ENCODE measurements around the gene TMEM235.

GRCh38 chr17:78259192-78259554 is 27.7 kb downstream of the TMEM235 start:
- no peak for TF ChIP-seq POLR2A (IDR thresholded peaks at IDR 0.05)
- TF ChIP-seq, protein P1, sequence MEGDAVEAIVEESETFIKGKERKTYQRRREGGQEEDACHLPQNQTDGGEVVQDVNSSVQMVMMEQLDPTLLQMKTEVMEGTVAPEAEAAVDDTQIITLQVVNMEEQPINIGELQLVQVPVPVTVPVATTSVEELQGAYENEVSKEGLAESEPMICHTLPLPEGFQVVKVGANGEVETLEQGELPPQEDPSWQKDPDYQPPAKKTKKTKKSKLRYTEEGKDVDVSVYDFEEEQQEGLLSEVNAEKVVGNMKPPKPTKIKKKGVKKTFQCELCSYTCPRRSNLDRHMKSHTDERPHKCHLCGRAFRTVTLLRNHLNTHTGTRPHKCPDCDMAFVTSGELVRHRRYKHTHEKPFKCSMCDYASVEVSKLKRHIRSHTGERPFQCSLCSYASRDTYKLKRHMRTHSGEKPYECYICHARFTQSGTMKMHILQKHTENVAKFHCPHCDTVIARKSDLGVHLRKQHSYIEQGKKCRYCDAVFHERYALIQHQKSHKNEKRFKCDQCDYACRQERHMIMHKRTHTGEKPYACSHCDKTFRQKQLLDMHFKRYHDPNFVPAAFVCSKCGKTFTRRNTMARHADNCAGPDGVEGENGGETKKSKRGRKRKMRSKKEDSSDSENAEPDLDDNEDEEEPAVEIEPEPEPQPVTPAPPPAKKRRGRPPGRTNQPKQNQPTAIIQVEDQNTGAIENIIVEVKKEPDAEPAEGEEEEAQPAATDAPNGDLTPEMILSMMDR (IDR thresholded peaks at IDR 0.05) = no peak
